GM12865 (cell line): ENCODE measurements around the gene GPR26.

Experiments
- DNase-seq: peaks from one replicate; pipeline ENCODE4 v3.0.0; 2010; ENCODE audit warnings: low read depth
- H3K4me3 ChIP-seq: 2 replicates; pipeline ENCODE4 v1.5.1; 2011; ENCODE audit warnings: mild to moderate bottlenecking, low read depth, low read length, control low read depth
- TF ChIP-seq, protein P1 (sequence below): IDR thresholded peaks from 2 replicates; pipeline ENCODE4 v1.5.1; 2011; ENCODE audit warnings: low read length, control low read depth, low read depth, inconsistent platforms; ENCODE audit not compliant: insufficient read depth; ENCODE audit errors: missing control alignments

GPR26 gene

DNA sequence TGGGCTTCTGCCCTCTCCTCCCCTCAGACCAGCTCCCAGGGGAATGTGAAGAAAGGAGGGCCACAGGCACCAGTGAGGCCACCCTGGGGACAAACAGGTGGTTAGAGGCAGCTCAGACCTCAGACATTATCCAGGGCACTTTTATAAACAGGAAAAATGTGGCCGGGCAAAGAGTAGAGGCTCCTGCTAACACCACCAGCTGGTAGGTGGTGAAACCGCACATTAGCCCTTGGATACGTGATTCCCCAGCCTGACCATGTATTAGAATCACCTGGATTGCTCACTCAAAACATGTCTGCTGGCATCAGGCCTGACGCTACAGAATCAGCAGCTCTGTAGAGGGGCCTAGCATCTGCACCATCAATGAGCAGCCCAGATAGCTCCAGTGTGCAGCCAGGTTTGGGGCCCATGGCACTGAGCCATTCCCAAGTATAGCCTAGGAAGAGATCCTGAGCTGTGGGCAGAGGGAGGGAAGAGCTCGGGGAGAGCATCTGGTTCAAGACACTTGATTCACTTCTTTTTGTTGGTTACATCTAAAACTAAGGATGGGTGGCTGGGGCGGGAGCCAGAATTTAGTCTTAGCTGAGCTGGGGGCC is 37.1 kb downstream of the GPR26 start:
- no peak overlapping the region for H3K4me3 ChIP-seq
- TF ChIP-seq, protein P1, sequence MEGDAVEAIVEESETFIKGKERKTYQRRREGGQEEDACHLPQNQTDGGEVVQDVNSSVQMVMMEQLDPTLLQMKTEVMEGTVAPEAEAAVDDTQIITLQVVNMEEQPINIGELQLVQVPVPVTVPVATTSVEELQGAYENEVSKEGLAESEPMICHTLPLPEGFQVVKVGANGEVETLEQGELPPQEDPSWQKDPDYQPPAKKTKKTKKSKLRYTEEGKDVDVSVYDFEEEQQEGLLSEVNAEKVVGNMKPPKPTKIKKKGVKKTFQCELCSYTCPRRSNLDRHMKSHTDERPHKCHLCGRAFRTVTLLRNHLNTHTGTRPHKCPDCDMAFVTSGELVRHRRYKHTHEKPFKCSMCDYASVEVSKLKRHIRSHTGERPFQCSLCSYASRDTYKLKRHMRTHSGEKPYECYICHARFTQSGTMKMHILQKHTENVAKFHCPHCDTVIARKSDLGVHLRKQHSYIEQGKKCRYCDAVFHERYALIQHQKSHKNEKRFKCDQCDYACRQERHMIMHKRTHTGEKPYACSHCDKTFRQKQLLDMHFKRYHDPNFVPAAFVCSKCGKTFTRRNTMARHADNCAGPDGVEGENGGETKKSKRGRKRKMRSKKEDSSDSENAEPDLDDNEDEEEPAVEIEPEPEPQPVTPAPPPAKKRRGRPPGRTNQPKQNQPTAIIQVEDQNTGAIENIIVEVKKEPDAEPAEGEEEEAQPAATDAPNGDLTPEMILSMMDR: no peak
- no peak for DNase-seq

DNA sequence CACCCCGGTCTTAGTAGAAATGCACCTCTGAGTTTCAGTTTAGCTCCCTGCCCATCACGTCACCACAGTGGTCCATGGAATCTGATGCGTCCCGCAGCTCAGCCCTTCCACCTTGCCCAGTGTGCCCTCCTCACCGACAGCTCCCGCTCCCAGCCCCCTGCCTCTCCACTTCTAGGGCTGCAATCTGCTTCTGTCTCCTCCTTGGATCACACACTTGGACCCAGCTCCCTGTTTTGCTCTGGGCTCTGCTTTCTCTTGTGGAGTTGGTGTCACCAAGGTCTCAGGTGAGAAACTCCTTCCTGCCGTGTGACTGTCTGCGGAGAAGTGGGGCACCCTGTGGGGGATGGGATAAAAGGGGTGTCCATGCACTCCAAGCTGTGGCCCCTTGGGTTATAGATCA is 37.9 kb downstream of the GPR26 start:
- H3K4me3 ChIP-seq: no peak overlapping the region
- TF ChIP-seq, protein P1: no peak
- no peak for DNase-seq

DNA sequence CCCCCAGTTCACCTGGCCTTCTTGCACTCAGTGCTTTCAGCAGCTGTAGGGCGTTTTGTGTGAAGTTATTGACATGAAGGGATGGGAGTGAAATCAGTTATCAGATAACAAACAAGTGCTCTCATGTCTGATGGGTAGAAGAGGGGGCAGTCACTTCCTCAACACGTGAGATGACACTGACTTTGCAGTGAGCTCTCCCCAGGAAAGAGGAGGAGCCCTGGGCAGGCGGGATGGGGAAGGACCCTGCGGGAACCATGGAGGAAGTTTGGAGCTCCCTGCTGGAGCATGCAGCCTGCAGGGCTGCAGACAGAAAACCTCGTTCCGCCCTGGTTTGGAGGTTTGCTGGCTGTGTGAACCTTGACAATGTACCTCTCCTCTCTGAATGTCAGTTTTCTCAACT is 38.7 kb downstream of the GPR26 start:
- TF ChIP-seq, protein P1: no peak
- H3K4me3 ChIP-seq: no peak overlapping the region
- no peak for DNase-seq

DNA sequence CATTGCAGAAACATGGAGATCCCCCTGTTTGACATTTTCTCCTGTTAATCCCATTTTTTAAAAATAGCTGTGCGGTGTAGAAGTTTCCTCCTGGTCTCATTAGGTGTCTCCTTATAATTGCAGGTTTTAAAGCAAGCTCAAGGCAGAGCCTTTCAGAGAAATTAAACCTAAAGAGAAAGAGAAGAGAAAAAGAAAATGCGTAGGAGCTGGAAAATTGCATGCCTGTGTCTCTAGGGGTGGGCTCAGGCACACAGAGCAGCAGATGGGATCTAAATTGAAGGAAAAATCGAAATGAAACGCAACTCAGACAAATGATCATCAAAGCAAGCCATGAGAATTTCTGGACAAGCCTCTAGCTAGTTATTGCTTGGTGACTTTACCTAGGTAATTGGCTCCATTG is 40.1 kb downstream of the GPR26 start:
- H3K4me3 ChIP-seq: no peak overlapping the region
- no peak for DNase-seq
- TF ChIP-seq, protein P1: no peak

DNA sequence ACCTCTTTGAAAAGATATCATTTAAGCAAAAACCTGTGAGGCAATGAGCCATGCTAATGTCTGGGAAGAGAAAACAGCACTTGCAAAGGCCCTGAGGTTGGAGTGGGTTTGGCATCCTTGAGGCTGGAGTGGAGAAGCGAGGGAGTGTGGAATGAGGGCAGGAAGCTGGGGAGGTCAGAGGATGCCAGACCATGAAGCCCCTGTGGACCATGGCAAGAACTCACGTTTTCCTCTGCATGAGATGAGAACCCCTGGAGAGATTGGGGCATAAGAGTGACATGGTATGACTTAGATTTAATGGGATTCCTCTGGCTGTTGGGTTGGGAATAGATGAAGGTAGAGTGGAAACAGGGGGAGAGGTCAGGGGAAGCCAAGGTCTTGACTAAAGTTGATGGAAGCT is 49.4 kb downstream of the GPR26 start:
- no peak overlapping the region for H3K4me3 ChIP-seq
- no peak for DNase-seq
- TF ChIP-seq, protein P1: no peak

DNA sequence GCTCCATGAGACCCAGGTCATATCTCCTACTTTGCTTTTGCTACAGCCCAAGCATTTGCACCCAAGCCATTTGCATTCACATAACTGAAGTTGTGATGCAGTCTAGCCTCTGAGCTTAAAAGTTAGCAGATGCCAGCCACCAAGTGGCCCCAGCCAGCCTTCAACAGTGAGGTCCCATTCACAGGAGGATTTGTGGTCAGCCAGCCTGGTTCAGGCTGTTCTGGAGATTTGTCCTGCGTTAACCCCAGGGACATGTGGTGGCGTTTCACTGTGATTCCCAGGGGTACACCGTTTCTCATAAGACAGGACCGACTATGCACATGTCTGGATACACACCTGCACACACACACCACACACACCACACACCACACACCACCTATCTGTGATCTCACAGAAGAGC is 51.2 kb downstream of the GPR26 start:
- TF ChIP-seq, protein P1: no peak
- no peak overlapping the region for H3K4me3 ChIP-seq
- DNase-seq: no peak

DNA sequence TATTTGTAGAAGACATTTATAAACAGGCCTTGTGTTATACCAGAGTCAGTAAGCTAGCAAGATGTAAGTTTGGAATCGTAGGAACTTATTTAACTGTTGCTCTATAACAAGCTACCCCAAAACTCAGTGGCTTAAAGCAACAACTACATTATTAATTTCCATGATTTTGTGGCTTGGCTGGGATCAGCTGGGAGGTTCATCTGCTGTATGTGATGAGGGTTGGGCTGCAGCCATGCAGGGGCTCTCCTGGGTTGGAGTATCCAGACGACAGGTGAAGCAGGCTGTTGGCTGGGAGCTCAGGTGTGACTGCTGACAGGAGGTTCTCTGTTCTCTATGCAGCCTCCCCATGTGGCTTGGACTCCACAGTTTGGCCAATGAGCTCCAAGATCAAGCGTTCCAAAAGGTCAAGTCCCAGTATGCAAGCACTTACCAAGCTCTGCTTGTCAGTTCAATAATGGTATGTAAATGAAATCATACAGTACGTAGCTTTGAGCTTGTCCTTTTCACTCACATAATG is 52.4 kb downstream of the GPR26 start:
- no peak for DNase-seq
- H3K4me3 ChIP-seq: no peak overlapping the region
- TF ChIP-seq, protein P1: no peak
